ENCODE data around the gene STIM2.
"Not testable (repeated sequence)": the region's sequence is repeated elsewhere in the genome, so short reads cannot be mapped to it uniquely, and the experiment has no call there.

Gene STIM2

GRCh38 chr4:26860157-26860921 lies at the start of gene STIM2:
STIM2 (plus strand) TSS chr4:26860841.
- peak; percentile 80 for DNase-seq

- not testable (repeated sequence) for DNase-seq
These were observed 49.1 kb upstream of the STIM2 start for GRCh38 chr4:26811571-26811970.

DNA sequence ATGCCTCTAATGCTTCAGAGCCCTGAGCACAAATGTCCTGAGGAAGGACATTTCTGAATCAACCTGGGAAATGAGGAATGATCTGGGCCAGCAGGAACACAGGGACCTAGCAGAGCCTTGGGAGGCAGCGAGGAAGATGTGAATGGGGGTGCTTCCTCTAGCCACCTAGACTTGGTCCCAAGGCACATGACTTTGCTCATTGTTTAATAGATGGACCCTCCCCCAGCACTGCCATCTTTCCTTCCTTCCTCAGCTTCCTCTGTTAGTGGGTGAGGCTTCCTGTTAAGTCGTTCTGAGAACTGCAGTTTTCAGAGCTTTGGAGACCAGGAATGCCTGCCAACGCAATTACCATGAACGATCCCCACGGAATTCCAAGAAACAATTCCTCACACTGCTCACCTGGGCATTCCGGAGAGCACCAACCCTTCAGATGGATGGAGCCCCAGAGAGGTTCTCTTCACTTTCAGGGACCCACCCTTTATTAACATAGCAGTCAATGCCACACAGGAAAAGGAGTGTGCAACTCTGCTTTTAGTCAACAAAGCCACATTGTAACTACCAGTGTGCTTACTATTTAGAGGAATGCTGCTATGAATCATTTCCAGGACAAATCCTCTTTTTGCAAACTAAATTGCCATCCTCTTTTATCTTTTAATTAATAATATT lies 48.5 kb upstream of the STIM2 start:
- DNase-seq = no peak

GRCh38 chr4:26813698-26814097 lies 46.9 kb upstream of the STIM2 start:
- DNase-seq = no peak

- no peak for DNase-seq
These were observed 45.4 kb upstream of the STIM2 start for GRCh38 chr4:26815199-26815598.

DNA sequence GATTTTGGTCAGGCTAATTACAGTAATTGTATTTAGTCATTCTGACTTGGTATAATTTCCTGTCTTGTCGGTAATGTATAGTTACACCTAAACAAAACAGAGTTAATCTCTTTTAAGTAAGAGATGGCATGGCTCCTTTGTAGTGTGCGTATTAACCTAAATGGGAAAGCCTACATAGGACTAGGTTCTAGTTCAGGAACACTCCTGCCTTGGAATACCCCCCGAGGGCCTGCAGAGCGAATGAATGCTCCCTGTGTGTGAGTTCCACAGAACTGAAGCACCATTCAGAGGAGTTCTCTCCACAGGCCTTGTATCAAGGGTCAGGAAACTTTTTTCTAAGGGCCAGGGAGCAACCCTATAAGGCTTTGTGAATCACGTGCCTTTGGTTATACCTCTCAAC lies 44.9 kb upstream of the STIM2 start:
- DNase-seq = no peak

- DNase-seq = no peak
These were observed 41.6 kb upstream of the STIM2 start for GRCh38 chr4:26819026-26819425.

DNA sequence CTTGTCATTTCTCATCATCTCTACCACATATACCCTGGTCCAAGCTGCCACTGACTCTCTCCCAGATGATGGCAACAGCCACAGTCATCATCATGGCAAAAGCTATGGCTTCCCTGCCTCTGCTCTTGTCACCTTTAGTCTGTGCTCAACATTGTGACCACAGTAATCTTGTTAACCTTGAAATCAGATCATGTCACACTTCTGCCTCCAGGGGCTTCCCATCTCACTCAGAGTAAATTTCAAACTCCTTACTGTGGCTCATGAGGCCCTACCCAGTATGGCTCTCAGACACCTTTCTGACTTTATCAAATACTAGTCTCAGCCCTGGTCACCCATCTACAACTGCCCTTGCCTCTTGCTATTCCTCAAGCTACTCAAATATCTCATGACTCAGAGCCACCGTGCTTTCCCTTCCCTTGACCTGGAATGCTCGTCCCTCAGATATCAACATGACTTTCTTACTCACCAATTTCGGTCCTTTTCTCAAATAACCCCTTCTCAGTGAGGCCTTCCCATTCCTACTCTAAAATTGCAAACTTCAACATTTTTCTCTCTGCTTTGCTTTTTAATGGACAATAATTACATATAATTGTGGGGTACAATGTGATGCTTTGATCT lies 41.1 kb upstream of the STIM2 start:
- DNase-seq = no peak

GRCh38 chr4:26820346-26820745 lies 40.3 kb upstream of the STIM2 start:
- no peak for DNase-seq

- DNase-seq = no peak
These were observed 39.6 kb upstream of the STIM2 start for GRCh38 chr4:26821031-26821430.

- no peak for DNase-seq
These were observed 38.8 kb upstream of the STIM2 start for GRCh38 chr4:26821677-26822503.

DNA sequence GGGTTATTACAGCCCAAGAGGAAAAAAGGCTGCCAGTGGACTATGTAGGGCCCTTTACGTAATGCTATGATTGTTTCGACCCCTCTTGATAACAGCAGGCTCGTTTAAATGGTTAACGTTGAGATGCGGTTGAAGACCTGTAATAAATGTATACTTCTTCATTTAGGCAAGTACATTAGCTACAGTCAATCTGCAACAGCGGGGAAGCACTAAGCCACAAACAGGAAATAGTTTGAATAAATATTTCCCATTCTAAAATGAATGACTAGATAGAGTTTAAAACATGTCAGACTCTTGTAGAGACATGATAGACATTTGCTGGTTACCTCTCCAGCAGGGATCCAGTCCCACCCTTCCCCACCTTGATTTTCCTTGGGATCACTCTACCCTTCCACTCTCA lies 38.1 kb upstream of the STIM2 start:
- DNase-seq = no peak

DNA sequence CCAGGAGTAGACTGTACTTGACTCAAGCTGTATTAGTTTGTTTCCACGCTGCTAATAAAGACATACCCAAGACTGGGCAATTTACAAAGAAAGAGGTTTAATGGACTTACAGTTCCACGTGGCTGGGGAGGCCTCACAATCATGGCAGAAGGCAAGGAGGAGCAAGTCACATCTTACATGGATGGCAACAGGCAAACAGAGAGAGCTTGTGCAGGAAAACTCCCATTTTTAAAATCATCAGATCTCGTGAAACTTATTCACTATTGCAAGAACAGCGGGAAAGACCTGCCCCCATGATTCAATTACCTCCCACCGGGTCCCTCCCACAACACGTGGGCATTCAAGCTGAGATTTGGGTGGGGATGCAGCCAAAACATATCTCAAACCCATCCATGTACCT lies 37.7 kb upstream of the STIM2 start:
- not testable (repeated sequence) for DNase-seq

DNA sequence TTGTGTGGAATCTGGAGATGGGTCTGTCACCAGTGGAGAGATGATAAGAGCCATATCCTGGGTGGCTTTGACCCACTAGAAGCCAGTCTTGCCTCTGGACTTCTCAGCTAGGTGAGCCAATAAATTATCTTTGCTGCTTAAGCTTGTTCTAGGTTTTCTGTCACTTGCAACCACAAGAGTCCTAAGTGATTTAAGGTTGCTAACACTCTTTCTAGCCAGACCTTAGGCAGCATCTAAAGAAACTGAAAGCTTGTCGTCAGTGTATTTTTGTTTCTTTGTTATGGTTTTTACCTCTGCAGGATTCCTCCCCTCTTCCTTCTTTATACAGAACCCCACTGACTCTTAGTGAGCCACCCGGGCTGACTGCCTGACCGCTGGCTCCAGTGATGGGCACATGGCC lies 37.1 kb upstream of the STIM2 start:
- DNase-seq = no peak

- DNase-seq = no peak
These were observed 36.0 kb upstream of the STIM2 start for GRCh38 chr4:26824667-26825066.

- no peak for DNase-seq
These were observed 33.9 kb upstream of the STIM2 start for GRCh38 chr4:26826721-26827120.

DNA sequence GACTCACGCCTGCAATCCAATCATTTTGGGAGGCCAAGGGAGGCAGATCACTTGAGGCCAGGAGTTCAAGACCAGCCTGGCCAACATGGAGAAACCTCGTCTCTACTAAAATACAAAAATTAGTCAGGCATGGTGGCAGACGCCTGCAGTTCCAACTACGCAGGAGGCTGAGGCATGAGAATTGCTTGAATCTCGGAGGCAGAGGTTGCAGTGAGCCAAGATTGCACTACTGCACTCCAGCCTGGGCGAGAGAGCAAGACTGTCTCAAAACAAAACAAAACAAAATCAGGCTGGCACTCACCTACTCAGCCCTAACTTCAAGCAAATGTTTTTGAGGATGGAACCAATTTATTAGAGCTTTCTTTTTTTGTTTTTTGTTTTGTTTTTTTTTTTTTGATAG lies 33.3 kb upstream of the STIM2 start:
- not testable (repeated sequence) for DNase-seq

- no peak for DNase-seq
These were observed 32.8 kb upstream of the STIM2 start for GRCh38 chr4:26827798-26828197.

DNA sequence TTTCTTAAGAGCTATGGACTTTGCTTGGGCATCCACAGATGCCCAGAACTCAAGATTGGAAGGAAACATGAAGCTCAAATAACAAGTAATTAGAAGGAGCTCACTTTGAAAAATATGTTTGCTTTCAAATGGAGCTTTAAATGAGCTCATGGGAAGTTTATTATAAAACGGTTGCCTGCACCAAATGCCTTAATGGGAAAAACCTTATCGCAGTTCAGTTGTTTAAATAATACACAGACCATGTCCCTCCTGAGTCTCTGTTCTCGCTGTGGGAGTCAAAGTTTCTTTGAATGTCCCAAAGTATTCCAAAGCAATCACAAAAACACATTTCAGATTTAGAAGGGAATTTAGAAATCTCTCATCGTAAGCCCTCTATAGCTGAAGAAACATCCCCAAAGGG lies 31.6 kb upstream of the STIM2 start:
- no peak for DNase-seq

- DNase-seq = no peak
These were observed 30.6 kb upstream of the STIM2 start for GRCh38 chr4:26830033-26830432.

DNA sequence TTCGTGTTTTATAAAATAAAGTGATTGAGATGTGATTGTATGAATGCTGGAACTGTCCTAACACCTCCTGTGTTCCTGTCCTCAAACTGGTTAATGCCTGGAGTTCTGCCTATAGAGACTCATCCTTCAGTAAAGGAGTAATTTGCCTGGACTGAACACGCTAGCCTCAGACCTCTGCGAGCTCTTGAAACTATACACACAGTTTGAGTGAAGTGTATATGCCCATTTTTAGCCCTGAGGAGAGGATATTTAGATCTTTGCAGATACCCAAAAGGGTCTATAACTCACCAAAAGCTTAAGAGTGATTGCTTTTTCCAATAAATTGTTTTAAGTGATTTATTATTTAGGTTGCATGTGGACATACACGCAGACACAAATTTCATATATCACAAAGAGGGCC lies 29.9 kb upstream of the STIM2 start:
- DNase-seq = no peak

DNA sequence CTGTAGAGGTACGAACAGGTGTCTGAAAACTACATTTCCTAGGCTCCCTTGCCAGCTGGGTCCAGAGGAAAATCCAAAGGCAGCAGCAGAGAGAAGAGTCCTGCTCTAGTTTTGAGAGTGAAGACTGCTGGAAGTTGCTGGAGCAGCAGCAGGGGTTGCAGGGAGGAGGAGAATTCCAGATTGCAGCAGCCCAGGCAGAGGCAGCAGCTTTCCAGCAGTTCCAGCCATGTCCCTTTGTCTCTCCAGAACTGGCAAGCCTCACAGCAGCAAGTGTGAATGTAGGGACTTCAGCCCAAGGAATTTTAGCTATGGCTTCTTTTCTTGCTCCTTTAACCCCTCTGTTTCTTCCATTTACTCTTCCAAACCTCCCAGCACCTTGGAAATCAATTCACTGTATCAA lies 24.1 kb upstream of the STIM2 start:
- DNase-seq = no peak

Data from NCI-H1105 (cell line).